ENCODE results near the gene PBXIP1. TPM values are rescaled to one million over a fixed set of nuclear protein-coding genes. Genes with fewer than 3 reads are reported as not detected.

The PBXIP1 gene
- total and polyA plus RNA-seq, 9 donors = 109 to 161 (median 148) TPM

DNA sequence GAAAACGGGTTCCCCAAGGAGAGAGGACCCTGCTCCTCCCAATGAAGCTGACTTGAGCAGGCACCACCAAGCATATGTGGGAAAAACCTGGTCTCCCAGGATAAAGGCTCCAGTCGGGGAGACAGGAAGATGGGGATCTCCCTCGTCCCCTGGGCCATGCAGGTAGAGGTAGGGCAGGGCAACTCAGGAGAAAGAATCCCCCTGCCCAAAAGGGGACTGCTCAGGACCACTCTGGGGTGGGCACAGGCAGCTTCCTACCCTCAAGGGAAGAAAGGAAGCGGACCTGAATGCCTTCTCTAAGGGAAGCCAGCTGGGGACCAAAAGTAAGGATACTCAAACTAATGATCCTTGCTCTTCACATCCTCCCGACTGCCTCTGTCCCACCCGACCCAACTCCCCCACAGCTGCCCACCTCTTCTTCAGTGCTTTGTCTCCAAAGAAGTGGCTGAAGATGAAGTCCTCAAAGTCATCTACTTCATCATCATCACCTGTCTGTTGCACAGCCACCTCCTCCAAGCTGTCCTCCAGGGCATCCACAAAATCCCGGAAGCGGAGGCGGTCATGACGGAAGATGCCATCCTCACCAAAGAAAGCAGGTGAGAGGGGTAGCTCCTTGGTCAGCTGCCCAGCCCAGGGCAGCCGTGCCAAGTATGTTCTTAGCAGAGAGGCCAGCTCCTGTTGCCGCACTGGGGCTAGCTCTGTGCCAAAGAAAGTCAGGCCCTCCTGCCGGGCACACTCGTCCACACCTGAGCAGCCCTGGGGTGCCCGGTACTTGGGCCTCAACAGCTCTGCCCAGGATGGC, 10.5 kb downstream of the PBXIP1 start:
- Histone ChIP-seq H3K27ac (ENCODE audit: low read length) (no peak overlapping the region), H3K27me3 (ENCODE audit: control insufficient read depth, insufficient read depth, low read length) (no peaks in the 10 kb centered on the region), H3K4me1 (ENCODE audit: control insufficient read depth, insufficient read depth, low read length) (peaks cover 52% of the 10 kb centered on the region), H3K9me3 (replicated peaks; ENCODE audit: control insufficient read depth, low read depth, low read length) (no peaks in the 10 kb centered on the region), H3K4me3 (ENCODE audit: low read length) (no peak overlapping the region), H3K36me3 (ENCODE audit: control insufficient read depth, insufficient read depth, low read length) (peaks cover 46% of the 10 kb centered on the region)
- DNase-seq = no peak
- 88% methylated on average over 12 of the region's 15 CpGs for WGBS (ENCODE audit: insufficient coverage)

DNA sequence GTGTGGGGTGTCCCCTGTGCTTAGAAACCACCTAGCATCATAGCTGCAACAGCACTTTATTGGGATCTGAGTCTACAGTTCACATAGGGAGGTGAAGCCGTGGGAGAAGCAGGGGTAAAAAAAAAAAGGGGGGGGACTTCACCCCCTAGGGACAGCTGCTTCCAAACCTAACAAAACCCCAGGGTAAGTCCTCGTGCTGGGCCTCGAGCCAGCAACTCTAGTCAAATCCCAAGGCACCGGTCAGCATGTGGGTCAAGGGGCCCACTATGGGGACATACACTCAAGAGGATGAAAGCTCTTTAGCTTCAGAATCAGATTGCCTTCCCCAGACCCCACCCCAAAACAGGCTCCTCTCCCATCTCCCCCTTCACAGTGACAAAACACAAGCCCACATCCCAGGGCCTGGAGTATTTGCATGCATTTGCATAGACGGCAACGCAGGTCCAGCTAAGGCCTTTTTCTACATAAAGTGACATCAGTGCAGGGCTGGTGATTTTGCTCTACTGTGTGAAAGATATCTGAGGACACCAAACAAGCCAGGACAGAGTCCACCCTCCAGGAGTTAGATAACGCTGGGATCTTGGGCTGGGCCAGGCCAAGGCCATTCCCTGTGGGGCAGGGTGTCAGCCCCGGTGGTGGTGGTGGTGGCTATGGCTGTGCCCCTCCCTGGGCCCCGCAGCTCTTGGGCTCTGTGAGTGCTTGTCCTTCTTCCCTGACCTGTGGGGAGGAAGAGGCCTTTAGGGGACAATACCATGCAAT, 11.3 kb downstream of the PBXIP1 start:
- peak overlapping the region; percentile 65 for H3K27ac ChIP-seq (ENCODE audit: low read length)
- no peaks in the 10 kb centered on the region for H3K27me3 ChIP-seq (ENCODE audit: control insufficient read depth, insufficient read depth, low read length)
- no peak for DNase-seq
- H3K4me1 ChIP-seq (ENCODE audit: control insufficient read depth, insufficient read depth, low read length) = peaks cover 57% of the 10 kb centered on the region
- 28% methylated on average over 5 of the region's 9 CpGs for WGBS (ENCODE audit: insufficient coverage)
- no peaks in the 10 kb centered on the region for H3K9me3 ChIP-seq (replicated peaks; ENCODE audit: control insufficient read depth, low read depth, low read length)
- peaks cover 45% of the 10 kb centered on the region for H3K36me3 ChIP-seq (ENCODE audit: control insufficient read depth, insufficient read depth, low read length)
- no peak overlapping the region for H3K4me3 ChIP-seq (ENCODE audit: low read length)

DNA sequence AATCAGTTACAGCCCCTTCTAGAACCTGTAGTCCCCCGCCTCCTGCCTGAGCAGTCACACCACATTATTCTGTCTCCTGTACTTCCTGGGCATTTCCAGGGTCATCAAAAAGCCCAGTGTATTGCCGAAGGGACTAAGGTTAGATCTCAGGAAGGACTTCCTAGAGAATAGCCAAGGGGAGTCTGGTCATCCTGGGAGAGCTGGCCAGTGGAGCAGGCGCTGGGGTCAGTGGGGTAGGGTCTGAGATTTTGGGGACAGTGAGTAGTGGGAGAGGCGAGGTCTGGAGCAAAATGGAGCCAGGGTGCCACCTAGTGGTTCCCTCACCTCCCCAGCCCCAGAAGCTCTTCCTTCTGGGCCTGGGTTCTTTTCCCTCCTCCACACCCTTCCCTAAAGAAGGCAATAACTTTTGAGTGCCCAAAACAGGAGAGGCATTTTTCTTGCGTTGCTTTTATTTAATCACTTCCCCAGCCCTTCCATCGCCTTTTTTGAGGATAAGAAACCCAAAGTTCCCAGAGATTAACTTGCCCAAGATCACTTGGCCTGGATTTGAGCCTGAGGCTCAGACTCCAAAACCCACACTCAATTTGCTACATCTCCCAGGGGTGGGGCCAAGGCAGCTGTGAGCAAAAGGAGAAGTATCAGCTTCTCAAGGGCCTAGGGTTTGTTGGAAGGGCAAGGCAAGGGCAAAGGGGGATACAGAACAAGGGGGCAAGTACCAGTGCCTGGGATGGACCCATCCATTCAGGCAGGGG, 12.1 kb downstream of the PBXIP1 start:
- DNase-seq = peak; percentile 54
- H3K27ac ChIP-seq (ENCODE audit: low read length) = peak overlapping the region; percentile 65
- WGBS (ENCODE audit: insufficient coverage) = 30% methylated on average over 3 of the region's 6 CpGs
- no peak overlapping the region for H3K4me3 ChIP-seq (ENCODE audit: low read length)
- peaks cover 57% of the 10 kb centered on the region for H3K4me1 ChIP-seq (ENCODE audit: control insufficient read depth, insufficient read depth, low read length)
- no peaks in the 10 kb centered on the region for H3K27me3 ChIP-seq (ENCODE audit: control insufficient read depth, insufficient read depth, low read length)
- no peaks in the 10 kb centered on the region for H3K9me3 ChIP-seq (replicated peaks; ENCODE audit: control insufficient read depth, low read depth, low read length)
- peaks cover 44% of the 10 kb centered on the region for H3K36me3 ChIP-seq (ENCODE audit: control insufficient read depth, insufficient read depth, low read length)

DNA sequence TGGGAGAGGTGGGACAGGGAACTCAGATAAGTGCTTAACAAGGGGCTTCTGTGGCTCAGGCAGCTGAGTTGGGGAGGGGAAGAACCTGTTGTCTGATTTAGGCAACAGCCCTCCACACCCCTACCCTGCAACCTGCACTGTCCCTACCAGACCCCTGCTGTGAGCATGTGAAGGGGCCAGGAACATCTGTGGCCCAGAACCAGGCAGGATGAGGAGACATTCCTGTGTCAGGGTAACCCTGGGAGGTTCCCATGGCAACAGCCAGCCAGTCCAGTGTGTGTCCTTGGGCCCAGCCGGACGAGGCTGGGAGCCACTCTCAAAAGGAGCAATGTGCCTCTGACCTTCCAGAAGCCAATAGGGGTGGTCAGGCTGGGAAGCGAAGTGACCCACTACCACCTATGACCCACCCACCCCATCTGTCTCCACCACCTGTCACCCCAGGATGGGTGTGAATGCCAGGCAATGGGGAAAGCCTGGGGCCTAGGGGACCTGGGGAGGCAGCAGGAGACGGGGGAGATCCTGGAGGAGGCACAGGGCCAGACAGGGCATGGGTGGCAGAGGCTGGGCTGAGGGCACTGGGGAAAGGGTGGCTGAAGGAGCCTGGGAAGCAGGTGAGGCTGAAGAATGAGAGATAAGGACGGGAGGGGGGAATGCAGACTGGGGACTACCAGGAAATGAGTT, 14.4 kb downstream of the PBXIP1 start:
- H3K9me3 ChIP-seq (replicated peaks; ENCODE audit: control insufficient read depth, low read depth, low read length) = no peaks in the 10 kb centered on the region
- no peak for DNase-seq
- WGBS (ENCODE audit: insufficient coverage) = 26% methylated on average over 2 of the region's 5 CpGs
- peak overlapping the region; percentile 37 for H3K27ac ChIP-seq (ENCODE audit: low read length)
- H3K36me3 ChIP-seq (ENCODE audit: control insufficient read depth, insufficient read depth, low read length) = peaks cover 23% of the 10 kb centered on the region
- no peak overlapping the region for H3K4me3 ChIP-seq (ENCODE audit: low read length)
- H3K27me3 ChIP-seq (ENCODE audit: control insufficient read depth, insufficient read depth, low read length) = no peaks in the 10 kb centered on the region
- peaks cover 59% of the 10 kb centered on the region for H3K4me1 ChIP-seq (ENCODE audit: control insufficient read depth, insufficient read depth, low read length)

DNA sequence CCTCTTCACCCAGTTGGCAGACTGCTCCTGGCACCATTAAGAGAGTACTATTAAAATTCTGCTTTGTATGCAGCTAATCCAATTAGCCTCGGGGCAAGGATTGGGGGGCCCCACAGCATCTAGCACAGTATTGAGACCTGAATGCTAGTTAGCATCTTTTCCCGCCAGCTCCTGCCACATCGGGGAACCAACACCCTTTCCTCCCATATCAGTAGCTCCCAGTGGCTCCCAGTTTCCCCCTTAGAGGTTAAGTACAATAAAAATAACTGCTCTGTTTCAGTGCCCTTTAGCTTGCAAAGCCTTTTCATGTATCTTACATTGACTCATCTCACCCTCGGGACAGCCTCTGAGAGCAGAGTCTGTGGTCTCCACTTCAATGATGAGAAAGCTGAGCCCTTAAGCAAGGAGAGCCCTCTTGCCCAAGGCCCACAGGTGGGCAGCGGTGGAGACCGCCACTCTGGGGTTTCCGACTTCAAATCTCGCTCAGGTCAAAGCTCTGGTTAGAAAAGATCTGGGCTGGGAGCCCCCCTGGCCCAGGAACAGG, 15.2 kb downstream of the PBXIP1 start:
- Histone ChIP-seq H3K4me3 (ENCODE audit: low read length) (no peak overlapping the region), H3K4me1 (ENCODE audit: control insufficient read depth, insufficient read depth, low read length) (peaks cover 57% of the 10 kb centered on the region), H3K27me3 (ENCODE audit: control insufficient read depth, insufficient read depth, low read length) (no peaks in the 10 kb centered on the region), H3K27ac (ENCODE audit: low read length) (no peak overlapping the region), H3K9me3 (replicated peaks; ENCODE audit: control insufficient read depth, low read depth, low read length) (no peaks in the 10 kb centered on the region), H3K36me3 (ENCODE audit: control insufficient read depth, insufficient read depth, low read length) (peaks cover 16% of the 10 kb centered on the region)
- DNase-seq = no peak
- 69% methylated on average over 5 of the region's 8 CpGs for WGBS (ENCODE audit: insufficient coverage)

DNA sequence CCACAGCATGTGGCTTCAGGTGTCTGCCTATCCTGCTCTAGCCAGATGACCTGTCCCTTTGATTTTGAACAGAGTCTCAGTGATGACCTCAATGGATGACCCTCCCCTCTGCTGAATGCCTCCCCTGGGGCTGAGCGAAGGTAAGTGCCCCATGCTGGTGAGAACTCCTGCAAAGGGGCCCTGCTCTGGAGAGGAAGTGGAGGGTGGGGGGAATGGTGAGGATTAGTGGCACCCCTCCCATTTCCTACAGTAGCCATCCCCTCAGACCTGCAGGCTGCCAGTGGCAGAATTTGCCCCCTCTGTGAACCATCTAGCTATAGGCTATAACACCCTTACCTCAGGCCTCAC, 15.7 kb downstream of the PBXIP1 start:
- no peak for DNase-seq
- no peak overlapping the region for H3K27ac ChIP-seq (ENCODE audit: low read length)
- H3K4me1 ChIP-seq (ENCODE audit: control insufficient read depth, insufficient read depth, low read length) = peaks cover 55% of the 10 kb centered on the region
- H3K9me3 ChIP-seq (replicated peaks; ENCODE audit: control insufficient read depth, low read depth, low read length) = no peaks in the 10 kb centered on the region
- no peaks in the 10 kb centered on the region for H3K27me3 ChIP-seq (ENCODE audit: control insufficient read depth, insufficient read depth, low read length)
- H3K36me3 ChIP-seq (ENCODE audit: control insufficient read depth, insufficient read depth, low read length) = peaks cover 11% of the 10 kb centered on the region
- WGBS (ENCODE audit: insufficient coverage) = no CpG with 5 or more reads among the region's 1 CpG
- no peak overlapping the region for H3K4me3 ChIP-seq (ENCODE audit: low read length)

DNA sequence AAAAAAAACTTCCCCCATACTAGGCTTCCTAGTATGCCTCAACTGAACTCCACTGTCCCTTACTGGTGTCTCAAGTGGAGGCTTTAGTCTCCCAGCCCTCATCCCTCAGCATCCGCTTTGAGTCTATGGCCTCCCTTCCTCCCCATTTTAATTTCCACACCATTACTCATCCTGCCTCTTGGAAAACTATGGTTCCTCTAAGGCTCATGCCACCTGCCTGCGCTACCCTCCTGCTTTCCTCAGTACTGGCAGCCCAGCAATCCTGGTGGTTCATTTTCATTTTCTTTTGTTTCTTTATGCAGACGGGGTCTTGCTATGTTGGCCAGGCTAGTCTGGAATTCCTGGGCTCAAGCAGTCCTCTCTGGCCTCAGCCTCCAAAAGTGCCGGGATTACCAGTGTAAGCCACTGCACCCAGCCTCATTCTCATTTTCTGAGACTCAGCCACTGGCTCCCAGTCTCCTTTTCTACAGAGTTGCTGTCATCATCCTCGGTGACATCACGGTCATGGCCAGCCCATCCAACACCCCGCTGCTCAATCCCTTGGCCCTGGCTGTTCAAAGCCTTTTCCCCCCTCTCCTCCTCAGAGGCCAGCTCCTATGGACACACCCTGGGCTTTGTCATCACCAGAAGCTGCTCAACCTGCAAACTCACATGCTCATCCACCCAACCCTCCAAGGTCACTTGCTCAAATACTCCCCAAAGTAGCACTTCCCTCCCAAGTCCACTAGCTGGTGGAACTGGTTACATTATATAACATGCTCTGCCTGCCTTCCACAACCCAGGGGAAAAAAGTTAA, 17.1 kb downstream of the PBXIP1 start:
- H3K27me3 ChIP-seq (ENCODE audit: control insufficient read depth, insufficient read depth, low read length) = no peaks in the 10 kb centered on the region
- no peaks in the 10 kb centered on the region for H3K9me3 ChIP-seq (replicated peaks; ENCODE audit: control insufficient read depth, low read depth, low read length)
- no peak for DNase-seq
- peaks cover 41% of the 10 kb centered on the region for H3K4me1 ChIP-seq (ENCODE audit: control insufficient read depth, insufficient read depth, low read length)
- H3K36me3 ChIP-seq (ENCODE audit: control insufficient read depth, insufficient read depth, low read length) = peaks cover 4% of the 10 kb centered on the region
- no peak overlapping the region for H3K4me3 ChIP-seq (ENCODE audit: low read length)
- 91% methylated on average over 7 of the region's 7 CpGs for WGBS (ENCODE audit: insufficient coverage)
- no peak overlapping the region for H3K27ac ChIP-seq (ENCODE audit: low read length)

DNA sequence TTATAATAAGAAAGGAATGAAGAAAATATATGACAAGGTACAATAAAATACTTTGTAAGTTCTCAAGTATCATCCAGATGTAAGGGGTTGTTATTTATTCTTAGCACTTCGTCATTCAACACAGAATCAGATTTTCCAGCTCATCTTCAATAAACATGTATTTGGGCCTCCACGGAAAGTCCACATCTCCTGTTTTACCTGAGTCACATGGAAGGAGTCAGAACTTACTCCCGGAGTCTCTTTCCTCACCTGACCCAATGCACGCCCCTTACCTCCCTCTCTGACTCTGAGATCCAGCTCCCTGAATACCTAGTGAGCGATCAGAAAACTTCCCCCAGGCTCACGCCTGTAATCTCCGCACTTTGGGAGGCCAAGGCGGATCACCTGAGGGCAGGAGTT, 17.9 kb downstream of the PBXIP1 start:
- peak overlapping the region; percentile 98 for H3K27ac ChIP-seq (ENCODE audit: low read length)
- no peak for DNase-seq
- no peaks in the 10 kb centered on the region for H3K27me3 ChIP-seq (ENCODE audit: control insufficient read depth, insufficient read depth, low read length)
- peaks cover 4% of the 10 kb centered on the region for H3K36me3 ChIP-seq (ENCODE audit: control insufficient read depth, insufficient read depth, low read length)
- H3K4me3 ChIP-seq (ENCODE audit: low read length) = no peak overlapping the region
- peaks cover 39% of the 10 kb centered on the region for H3K4me1 ChIP-seq (ENCODE audit: control insufficient read depth, insufficient read depth, low read length)
- WGBS (ENCODE audit: insufficient coverage) = 77% methylated on average over 7 of the region's 8 CpGs
- H3K9me3 ChIP-seq (replicated peaks; ENCODE audit: control insufficient read depth, low read depth, low read length) = no peaks in the 10 kb centered on the region

All from muscle of leg (tissue), 11 donors.